Motor neuron (in vitro differentiated cells): ENCODE data around the gene RAB34. TPM values are rescaled to one million over a fixed set of nuclear protein-coding genes. Genes with fewer than 3 reads are reported as not detected.
"Not testable (repeated sequence)": the region's sequence is repeated elsewhere in the genome, so short reads cannot be mapped to it uniquely, and the experiment has no call there.

ENCODE experiments used
- ATAC-seq, 8 experiments: fragments of 200-7000 bp; cut with Tn5 transposase; replicated peaks in 6 of 8; 2 replicates each; pipeline ENCODE4 v1.8.0; 2021; ENCODE audit warnings: mild to moderate bottlenecking in 8 of 8, moderate library complexity in 8 of 8
- H3K27ac ChIP-seq, 2 donors: fragments of 250-450 bp; sonication (Bioruptor Pico); 2 replicates each; pipeline ENCODE4 v1.9.0; 2021; ENCODE audit warnings: antibody characterized with exemption in 2 of 2, mild to moderate bottlenecking in 2 of 2, moderate library complexity in 1 of 2
- H3K4me1 ChIP-seq, 2 donors: fragments of 250-450 bp; sonication (Bioruptor Pico); replicated peaks in 1 of 2; 2 replicates each; pipeline ENCODE4 v1.6.1; 2021; ENCODE audit warnings: antibody characterized with exemption in 2 of 2, mild to moderate bottlenecking in 2 of 2, moderate library complexity in 1 of 2
- H3K4me3 ChIP-seq, 5 donors: fragments of 250-450 bp; sonication (Bioruptor Pico); 2 replicates each; pipeline ENCODE4 v1.9.0; 2021; ENCODE audit warnings: antibody characterized with exemption in 5 of 5, mild to moderate bottlenecking in 5 of 5, moderate library complexity in 4 of 5
- WGBS, 10 experiments: fragments of 450-650 bp; shearing (Covaris generic); methylation state at CpG; one replicate each; pipeline ENCODE4 v1.0.0; 2022; 5-methylcytosine and 5-hydroxymethylcytosine counted together
- in situ Hi-C, 9 experiments: fragments of 400-800 bp; cut with MboI; loops; one replicate each; pipeline ENCODE4 v1.15.0; 2021; ENCODE audit warnings: low sequenced_read_pairs in 9 of 9, low pct_unique_long_range_greater_than_20kb in 2 of 9; ENCODE audit not compliant: unreplicated experiment in 9 of 9
- total RNA-seq, 8 experiments: library from RNA; unstranded; fragments of 300-600 nt; gene quantifications; 2 replicates each; pipeline versions ENCODE4 v1.2.3 to v1.2.4, GENCODE V29; 2022

RAB34 gene
- total RNA-seq, 8 experiments from 2014 or later: 9.4 to 91.5 (median 44.4) TPM

DNA sequence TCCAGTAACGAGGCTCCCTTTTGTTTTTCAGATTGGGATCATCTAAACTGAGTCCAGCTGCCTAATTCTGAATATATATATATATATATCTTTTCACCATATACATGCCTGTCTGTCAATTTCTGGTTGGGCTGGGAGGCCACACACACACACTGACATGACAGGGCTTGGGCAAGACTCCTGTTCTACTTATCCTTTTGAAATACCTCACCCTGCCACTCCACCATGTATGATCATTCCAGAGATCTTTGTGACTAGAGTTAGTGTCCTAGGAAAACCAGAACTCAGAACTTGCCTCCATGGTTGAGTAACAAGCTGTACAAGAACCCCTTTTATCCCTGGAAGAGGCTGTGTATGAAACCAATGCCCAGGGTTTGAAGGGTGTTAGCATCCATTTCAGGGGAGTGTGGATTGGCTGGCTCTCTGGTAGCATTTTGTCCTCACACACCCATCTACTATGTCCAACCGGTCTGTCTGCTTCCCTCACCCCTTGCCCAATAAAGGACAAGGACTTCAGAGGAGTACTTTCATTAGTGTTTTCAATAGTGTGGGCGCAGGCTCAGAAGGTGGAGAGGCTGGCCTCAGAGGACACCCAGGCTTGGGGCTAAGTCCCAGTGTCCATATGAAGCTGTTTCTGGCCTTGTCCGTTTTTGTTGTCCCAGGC lies 6.3 kb upstream of the RAB34 start:
- not testable (repeated sequence) for ATAC-seq, H3K27ac ChIP-seq, H3K4me3 ChIP-seq
- in situ Hi-C loops: loop anchor here in 1 of 9 experiments (25.0 kb wide), 1 partner anchor 112 kb away; the partner anchor contains the start of gene RSKR
- peaks cover 19 to 30% of the 10 kb centered on the region in 2 donors for H3K4me1 ChIP-seq
- WGBS, 10 experiments: 0 to 100% (median 84%) methylated on average over 1 to 4 of the region's 4 CpGs; no CpG with 5 or more reads in 1 of the 10 experiments

- in situ Hi-C loops: loop anchor here in 1 of 9 experiments (25.0 kb wide), 1 partner anchor 111 kb away; the partner anchor contains the start of gene RSKR
- WGBS, 10 experiments: 33 to 100% (median 70%) methylated on average over 1 to 5 of the region's 6 CpGs; no CpG with 5 or more reads in 3 of the 10 experiments
- ATAC-seq: no peak
- Histone ChIP-seq H3K4me3 (no peak overlapping the region), H3K27ac (no peak overlapping the region), H3K4me1 (peaks cover 23 to 37% of the 10 kb centered on the region in 2 donors)
Measured at GRCh38 chr17:28723159-28723835, 5.6 kb upstream of the RAB34 start.

DNA sequence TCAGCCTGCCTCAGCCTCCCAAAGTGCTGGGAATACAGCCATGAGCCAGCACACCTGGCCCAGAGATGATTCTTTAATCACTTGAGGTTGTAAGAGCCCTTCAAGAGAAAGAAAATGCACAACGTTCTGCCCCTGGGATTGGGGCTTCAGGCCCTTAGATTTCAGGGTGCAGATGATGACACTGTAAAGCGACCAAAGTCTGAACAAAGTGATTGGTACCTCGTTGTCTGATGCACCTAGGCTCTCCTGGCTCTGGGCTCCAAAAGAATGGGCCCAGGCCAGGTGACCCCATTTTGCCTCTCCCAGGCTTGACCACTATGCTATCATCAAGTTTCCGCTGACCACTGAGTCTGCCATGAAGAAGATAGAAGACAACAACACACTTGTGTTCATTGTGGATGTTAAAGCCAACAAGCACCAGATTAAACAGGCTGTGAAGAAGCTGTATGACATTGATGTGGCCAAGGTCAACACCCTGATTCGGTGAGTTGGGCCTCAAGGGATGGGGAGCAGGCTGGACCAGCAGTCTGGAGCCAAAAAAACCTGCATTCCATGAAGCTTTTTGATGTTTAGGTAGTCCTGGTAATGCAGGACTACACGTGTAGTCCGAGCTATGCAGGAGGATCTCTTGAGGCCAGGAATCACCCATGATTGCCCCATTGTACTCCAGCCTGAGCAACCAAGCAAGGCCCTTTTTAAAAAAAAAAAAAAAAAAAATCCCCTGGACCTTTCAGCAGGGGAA lies 4.9 kb upstream of the RAB34 start:
- 29 to 100% (median 83%) methylated on average over 1 to 5 of the region's 7 CpGs; no CpG with 5 or more reads in 1 of the 10 experiments for WGBS, 10 experiments
- in situ Hi-C loops: loop anchor here in 1 of 9 experiments (25.0 kb wide), 1 partner anchor 110 kb away; the partner anchor contains the start of gene RSKR
- Histone ChIP-seq H3K4me1 (peaks cover 27 to 40% of the 10 kb centered on the region in 2 donors), H3K4me3 (no peak overlapping the region), H3K27ac (no peak overlapping the region)
- no peak for ATAC-seq

- peak overlapping the region; percentile 87 to 94 (median 93) for H3K4me3 ChIP-seq
- not testable (repeated sequence) for H3K27ac ChIP-seq, ATAC-seq
- WGBS, 10 experiments: 0 to 70% (median 15%) methylated on average over 1 to 12 of the region's 19 CpGs; no CpG with 5 or more reads in 3 of the 10 experiments
- peaks cover 27 to 36% of the 10 kb centered on the region in 2 donors for H3K4me1 ChIP-seq
- in situ Hi-C loops: loop anchor here in 1 of 9 experiments (25.0 kb wide), 1 partner anchor 109 kb away; the partner anchor contains the start of gene RSKR
Measured at GRCh38 chr17:28720997-28721329, 3.3 kb upstream of the RAB34 start.

GRCh38 chr17:28720247-28720996 lies 2.8 kb upstream of the RAB34 start:
- in situ Hi-C loops: loop anchor here in 1 of 9 experiments (25.0 kb wide), 1 partner anchor 108 kb away; the partner anchor contains the start of gene RSKR

DNA sequence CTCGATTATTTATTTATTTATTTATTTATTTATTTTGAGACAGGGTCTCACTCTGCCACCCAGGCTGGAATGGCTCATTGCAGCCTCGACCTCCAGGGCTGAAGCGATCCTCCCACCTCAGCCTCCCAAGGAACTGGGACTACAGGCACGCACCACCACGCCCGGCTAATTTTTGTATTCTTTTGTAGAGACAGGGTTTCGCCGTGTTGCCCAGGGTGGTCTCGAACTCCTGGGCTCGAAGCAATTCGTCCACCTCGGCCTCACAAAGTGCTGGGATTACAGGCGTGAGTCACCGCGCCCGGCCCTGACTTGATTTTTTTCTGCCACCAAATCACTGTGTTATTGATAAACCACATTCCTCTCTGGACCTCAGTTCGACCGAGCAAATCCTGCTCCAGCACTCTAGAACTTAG lies 1.4 kb upstream of the RAB34 start:
- H3K27ac ChIP-seq: peak overlapping the region; percentile 90 to 94
- H3K4me3 ChIP-seq: peak overlapping the region; percentile 87 to 94 (median 93)
- 11 to 73% (median 33%) methylated on average over 1 to 18 of the region's 18 CpGs; no CpG with 5 or more reads in 1 of the 10 experiments for WGBS, 10 experiments
- in situ Hi-C loops: loop anchor here in 1 of 9 experiments (25.0 kb wide), 1 partner anchor 107 kb away; the partner anchor contains the start of gene RSKR
- peak in 2 of 8 experiments; percentile 3 to 11 for ATAC-seq
- peaks cover 18 to 26% of the 10 kb centered on the region in 2 donors for H3K4me1 ChIP-seq

More at GRCh38 chr17:28720247-28720996, 2.8 kb upstream of the RAB34 start:
- Histone ChIP-seq H3K27ac (peak overlapping the region; percentile 90 to 94), H3K4me1 (peaks cover 27 to 34% of the 10 kb centered on the region in 2 donors), H3K4me3 (peak overlapping the region; percentile 87 to 94 (median 93))
- 0 to 1% (median 0%) methylated on average over 4 to 15 of the region's 30 CpGs; no CpG with 5 or more reads in 1 of the 10 experiments for WGBS, 10 experiments
- no peak for ATAC-seq

DNA sequence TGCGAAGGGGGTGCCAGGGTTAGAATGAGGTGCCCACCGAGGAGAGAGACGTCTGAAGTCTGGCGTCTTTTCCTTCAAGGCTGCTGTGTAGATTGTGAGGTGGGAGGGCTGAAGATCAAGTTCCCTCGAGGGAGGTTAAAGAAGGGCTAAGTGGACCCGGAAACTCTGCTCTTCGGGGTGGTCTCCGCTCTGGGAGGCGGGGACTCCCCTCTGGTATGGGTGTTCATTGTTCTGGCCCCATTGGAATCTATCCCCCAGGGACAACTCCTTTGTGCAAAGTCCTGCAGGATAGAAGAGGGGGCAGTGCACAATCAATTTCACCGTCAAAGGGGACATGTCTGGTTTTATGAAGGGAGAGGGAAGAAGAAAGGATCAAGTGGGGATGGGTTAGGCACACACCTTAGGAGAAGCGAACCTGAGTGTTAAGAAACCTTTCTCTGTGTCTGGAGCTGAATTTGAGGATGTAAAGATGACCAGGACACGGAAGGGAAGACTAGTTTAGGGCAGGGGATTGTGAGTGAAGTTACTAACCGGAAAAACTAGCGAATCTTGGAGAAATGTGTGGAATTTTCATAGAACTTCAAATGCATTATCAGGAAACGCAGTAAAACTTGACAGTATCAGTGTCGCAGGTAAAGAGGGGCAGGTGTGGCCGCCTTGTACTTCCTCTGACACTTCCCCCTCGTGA lies 809 bp upstream of the RAB34 start:
- H3K4me3 ChIP-seq: peak overlapping the region; percentile 26 to 93 (median 36)
- peaks cover 18 to 26% of the 10 kb centered on the region in 2 donors for H3K4me1 ChIP-seq
- no peak for ATAC-seq
- WGBS, 10 experiments: 11 to 69% (median 41%) methylated on average over 3 to 13 of the region's 18 CpGs; no CpG with 5 or more reads in 2 of the 10 experiments
- in situ Hi-C loops: loop anchor here in 1 of 9 experiments (25.0 kb wide), 1 partner anchor 106 kb away; the partner anchor contains the start of gene RSKR
- peak overlapping the region; percentile 72 to 90 for H3K27ac ChIP-seq

- peak overlapping the region; percentile 26 to 93 (median 36) for H3K4me3 ChIP-seq
- peak in 3 of 8 experiments; percentile 0 to 1 (median 1) for ATAC-seq
Measured at GRCh38 chr17:28716740-28717577, 709 bp downstream of the RAB34 start.

DNA sequence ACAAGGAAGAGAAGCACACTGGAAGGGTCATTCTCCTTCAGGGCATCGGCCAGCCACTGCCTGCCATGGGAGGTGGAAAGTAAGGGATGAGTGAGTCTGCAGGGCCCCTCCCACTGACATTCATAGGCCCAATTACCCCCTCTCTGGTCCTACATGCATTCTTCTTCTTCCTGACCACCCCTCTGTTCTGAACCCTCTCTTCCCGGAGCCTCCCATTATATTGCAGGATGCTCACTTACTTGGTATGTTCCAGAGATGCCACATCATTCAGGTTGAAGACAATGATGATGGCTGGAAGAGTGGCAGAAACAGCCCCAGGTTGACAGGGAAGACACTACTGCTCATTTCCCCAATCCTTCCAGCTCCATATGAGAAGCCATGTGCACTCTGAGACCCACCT lies 2.5 kb downstream of the RAB34 start:
- Histone ChIP-seq H3K4me3 (no peak overlapping the region), H3K27ac (no peak overlapping the region), H3K4me1 (peaks cover 19 to 21% of the 10 kb centered on the region in 2 donors)
- ATAC-seq: no peak
- WGBS, 10 experiments: 20 to 100% (median 100%) methylated on average over 1 to 2 of the region's 2 CpGs; no CpG with 5 or more reads in 4 of the 10 experiments
- in situ Hi-C loops: loop anchor here in 1 of 9 experiments (25.0 kb wide), 1 partner anchor 103 kb away; the partner anchor contains the start of gene RSKR

More at GRCh38 chr17:28716740-28717577, 709 bp downstream of the RAB34 start:
- H3K27ac ChIP-seq: peak overlapping the region; percentile 45 to 65
- 0 to 20% (median 5%) methylated on average over 1 to 12 of the region's 63 CpGs; no CpG with 5 or more reads in 3 of the 10 experiments for WGBS, 10 experiments
- in situ Hi-C loops: loop anchor here in 1 of 9 experiments (25.0 kb wide), 1 partner anchor 105 kb away; the partner anchor contains the start of gene RSKR
- peaks cover 27 to 32% of the 10 kb centered on the region in 2 donors for H3K4me1 ChIP-seq

DNA sequence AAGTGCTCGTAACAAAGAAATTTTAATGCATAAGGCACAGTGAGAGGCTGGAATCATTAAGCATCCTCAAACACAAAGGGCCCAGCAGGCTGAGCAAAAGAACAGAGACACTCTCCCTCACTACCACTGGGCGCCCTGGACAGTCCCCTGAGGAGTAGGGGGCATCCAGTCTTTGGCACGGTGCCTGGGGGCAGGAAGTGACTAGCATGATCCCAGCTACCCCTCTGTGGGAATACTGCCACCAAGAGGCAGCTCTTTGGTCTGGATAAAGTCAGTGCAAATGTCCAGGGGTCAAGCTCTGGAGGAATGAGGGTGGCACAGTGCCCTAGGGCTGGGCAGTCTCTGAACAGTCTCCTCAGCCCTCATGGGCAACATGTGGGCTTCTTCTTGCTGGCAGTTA lies 3.4 kb downstream of the RAB34 start:
- in situ Hi-C loops: loop anchor here in 1 of 9 experiments (25.0 kb wide), 1 partner anchor 102 kb away; the partner anchor contains the start of gene RSKR
- ATAC-seq: no peak
- H3K4me1 ChIP-seq: peaks cover 25 to 26% of the 10 kb centered on the region in 2 donors

More for the DNA sequence above, 3.4 kb downstream of the RAB34 start:
- 60 to 100% (median 92%) methylated on average over 1 to 3 of the region's 3 CpGs; no CpG with 5 or more reads in 6 of the 10 experiments for WGBS, 10 experiments
- Histone ChIP-seq H3K4me3 (no peak overlapping the region), H3K27ac (no peak overlapping the region)
